Activated gamma-delta T cell treated with anti-CD3 and anti-CD28 coated beads, Interleukin-2, amount 50 U/mL, for 16 hours (primary cell): ENCODE data around the gene CADPS2.

Experiments
- DNase-seq: peaks from one replicate; pipeline ENCODE4 v3.0.0-alpha.2; 2020; ENCODE audit warnings: low read depth

Gene CADPS2

DNA sequence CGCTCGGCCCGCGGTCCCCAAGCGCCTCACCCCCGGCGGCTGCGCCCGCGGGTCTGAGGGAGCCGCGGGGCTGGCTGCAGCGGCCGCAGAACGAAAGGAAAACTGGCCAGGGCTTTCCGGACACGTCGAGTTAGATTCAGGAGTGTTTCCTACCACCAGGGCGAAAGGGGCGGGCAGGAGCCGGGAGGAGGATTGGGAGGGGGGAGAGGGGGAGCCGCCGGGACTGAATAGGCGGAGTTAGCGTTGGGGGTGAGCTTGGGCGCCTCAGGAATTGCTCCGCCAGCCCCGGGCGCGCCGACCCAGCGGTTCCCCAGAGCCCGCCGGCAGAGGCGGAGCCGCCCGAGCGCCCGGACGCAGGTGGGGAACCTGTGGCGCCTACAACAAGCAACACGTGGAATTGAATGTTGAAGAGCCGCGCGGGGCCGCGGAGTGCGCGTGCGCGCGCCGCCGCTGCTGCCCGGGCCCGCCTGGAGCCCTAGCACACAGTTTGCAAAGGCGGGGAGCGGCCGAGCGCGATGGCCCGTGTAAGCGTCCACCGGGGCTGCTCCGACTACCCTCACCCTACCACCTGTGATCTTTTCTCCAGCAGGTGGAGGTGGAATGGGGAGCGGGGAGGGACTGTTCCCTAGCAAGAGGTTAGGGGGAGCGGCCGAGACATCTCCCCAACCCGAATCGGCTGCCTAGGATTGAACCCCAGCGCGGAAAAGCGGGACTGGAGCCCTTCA lies at the start of gene CADPS2:
Gene CADPS2, minus strand, starts transcription at position 104 of the 725 bp plus-strand sequence. CDS start 123 bp downstream, outside the sequence.
- DNase-seq = no peak

DNA sequence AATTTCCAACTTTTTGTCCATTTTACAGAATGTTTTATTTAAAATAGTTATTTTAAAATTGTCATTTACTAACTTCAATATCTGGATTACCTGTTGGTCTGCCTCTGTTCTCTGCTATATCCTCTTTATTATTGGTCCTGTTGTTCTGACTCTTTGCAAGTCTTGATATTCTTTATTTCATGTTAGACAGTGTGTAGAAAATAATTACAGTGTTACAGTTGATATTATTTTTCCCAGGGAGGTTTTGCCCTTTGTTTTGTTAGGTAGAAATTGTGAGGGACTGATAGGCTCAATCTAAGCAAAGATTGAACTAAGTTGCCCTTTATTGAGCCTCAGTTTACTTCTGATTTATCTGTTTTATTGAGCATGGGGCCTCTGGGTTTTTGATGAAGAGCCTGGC lies 49.4 kb upstream of the CADPS2 start:
- no peak for DNase-seq

DNA sequence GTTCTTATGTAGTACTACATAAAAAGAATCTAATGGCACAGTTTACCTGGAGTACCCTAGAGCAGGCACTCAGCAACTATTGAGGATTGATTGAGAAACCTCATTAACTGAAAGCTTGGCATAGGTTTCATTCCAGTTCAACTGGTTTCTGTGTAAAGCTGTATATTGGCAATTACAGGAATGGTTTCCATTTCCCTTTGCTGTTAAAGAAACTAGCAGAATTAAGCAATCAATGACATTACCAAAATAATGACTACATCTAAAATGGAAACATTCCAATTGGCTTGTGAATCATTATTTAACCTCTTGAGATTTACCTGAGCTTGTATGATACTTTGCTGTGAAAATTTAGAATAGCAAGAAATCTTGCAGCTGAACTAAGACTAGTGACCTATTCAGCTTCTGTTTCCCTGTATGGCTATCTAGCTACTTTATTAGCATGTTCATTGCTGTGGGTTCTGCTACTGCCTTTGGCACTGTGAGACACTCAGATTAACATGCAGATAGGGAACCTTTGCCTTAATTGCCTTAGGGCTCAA lies 33.5 kb upstream of the CADPS2 start:
- DNase-seq = no peak

DNA sequence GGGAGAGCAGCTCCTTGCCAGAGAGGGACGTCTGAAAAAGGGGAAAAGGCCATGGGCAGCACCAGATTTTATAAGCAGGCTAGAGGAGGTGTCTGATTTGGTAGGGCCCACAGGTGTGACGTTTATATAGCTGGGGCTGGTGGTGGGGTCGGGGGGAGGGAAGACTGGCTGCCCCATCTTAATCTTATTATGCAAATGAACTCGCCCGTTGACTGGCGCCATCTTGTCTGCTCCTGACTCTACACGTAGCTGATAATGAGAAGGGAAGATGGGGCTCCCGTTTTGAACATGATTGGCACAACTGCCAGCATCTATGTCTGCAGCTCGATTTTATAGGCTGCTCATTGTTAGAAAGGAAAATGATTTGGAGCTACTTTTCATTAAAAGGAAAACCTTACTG lies 28.6 kb upstream of the CADPS2 start:
- no peak for DNase-seq

DNA sequence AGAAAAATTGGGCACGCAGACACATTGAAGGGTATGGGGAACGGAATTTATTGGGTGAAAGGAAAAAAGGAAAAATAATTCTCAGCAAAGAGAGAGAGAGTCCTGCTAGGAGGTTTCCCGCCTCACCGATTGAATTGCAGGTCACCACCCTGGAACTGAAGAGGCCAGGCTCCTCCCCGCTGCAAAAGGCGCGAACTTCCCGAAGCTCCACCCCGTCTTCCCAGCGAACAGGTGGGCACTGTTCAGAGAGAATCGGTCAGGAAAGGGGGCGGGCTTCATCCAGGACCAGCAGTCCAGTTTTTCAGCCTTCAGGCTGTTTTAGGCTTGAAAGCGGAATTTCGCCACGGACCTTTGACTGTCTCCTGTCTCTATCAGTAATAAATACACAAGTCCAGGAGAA lies 27.3 kb upstream of the CADPS2 start:
- no peak for DNase-seq

DNA sequence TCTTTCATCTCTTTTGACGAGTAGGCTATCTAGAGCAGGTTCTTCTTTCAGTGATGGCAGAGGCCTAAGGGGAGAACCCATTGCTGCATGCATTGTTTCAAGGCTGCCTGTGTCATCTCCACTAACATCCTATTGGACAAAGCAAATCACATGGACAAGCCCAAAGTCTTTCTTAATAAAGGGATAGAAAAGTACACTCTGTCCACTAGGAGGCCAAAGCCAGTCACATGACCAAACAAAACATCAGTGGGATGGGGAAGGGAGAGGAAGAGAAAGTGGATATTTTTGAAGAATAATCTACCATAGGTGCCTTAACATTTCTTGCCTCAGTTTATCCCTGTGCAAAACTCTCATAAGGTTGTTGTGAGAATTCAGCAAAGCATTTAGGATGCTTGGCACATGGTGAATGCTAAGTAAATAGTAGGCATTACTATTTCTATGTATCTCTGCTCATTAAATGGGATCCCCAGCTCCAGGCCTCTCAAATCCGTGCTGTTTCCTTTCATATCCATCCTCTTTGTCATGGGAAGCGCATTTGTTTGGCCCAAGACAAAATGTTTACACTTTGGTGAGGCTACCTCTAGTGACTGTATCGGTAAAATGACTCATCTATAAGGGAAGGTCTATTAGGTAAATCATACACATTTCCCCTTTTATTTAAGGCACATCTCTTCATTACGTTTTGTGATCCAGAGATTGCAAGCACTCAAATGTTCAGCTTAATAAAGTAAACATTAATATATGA lies 16.7 kb upstream of the CADPS2 start:
- no peak for DNase-seq

DNA sequence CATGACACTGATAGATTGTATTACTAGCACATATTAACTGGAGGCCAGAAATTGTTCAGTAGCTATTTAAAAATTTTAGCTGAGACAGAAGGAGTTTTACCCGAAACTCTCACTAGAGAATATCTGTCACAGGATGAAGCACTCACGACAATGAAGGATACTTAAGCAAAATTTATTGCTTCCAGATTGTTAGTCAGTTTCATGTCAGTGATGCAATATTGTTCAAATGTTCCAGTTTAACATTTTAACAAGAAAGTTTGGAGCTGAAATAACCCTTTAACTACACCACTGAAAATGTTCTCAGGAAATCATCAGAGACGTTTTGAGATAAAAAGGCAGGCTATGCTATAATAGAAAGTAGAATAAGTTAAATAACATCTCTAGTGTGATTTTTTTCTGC lies 15.0 kb upstream of the CADPS2 start:
- no peak for DNase-seq

DNA sequence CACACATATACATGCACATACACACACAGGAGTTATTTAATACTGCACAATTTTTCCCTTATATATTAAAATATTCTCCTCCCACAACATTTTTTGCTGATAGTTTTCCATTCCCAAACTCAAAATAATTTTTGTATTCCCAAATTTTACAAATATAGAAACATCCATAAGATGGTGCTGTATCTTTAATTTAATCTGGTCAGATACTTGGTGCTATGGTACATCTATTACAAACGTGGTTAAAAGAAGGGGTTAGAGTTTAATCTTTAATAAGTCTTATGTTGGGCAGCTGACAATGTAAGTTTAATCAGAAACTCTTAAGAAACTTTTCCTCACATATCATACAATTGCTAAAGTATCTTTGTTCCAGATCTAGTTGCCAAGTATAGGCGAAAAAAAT lies 10.2 kb upstream of the CADPS2 start:
- no peak for DNase-seq

DNA sequence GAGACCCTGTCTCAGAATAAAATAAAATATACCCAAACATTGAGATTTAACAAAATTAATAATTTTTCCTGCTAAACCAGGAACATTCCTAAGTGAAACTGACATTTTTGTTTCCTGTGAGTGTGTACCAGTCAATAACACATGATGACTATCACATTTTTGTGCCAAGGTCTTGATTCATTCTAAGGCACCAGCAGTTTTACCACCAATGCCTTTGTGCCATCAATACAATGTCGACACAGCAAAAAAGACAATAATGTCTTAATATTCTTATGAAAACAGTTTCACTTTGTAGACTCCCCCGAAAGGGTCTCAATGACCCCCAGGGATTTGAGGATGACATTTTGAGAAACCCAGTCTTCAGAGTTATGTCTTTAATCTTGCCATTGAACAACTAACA lies 7.2 kb upstream of the CADPS2 start:
- DNase-seq = no peak

DNA sequence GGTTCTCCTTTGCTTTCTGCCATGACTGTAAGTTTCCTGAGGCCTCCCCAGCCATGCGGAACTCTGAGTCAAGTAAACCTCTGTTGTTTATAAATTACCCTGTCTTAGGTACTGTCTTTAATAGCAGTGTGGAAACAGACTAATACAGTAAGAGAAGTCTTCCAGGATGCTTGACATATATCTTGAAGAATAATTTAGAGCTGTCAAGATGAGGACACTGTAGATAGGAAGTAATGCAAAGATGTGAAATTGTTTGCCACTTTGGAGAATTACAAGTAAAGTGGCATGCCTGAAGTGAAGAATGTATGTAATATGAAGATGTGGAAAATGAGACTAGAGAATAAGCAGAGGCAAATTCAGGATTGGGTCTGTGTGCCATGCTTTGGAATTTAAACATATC lies 2.9 kb upstream of the CADPS2 start:
- DNase-seq = no peak

DNA sequence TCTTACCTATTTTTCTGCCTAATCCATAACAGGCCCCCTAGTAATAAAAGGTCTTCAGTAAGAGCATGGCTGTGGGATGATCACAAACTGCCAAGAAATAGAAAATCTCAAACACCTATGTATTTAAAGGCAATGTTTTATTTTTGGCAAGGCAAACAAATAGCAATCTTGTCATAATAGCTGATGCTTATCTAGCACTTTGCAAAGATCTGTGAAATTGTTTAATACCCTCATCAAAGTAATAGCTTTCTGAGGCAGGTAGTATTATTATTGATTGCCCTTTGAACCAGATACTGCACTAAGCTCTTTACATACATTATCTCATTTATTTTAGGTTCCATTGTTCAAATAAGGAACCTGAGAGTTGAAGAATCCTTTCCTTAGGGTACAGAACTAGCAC lies 1.6 kb upstream of the CADPS2 start:
- no peak for DNase-seq

DNA sequence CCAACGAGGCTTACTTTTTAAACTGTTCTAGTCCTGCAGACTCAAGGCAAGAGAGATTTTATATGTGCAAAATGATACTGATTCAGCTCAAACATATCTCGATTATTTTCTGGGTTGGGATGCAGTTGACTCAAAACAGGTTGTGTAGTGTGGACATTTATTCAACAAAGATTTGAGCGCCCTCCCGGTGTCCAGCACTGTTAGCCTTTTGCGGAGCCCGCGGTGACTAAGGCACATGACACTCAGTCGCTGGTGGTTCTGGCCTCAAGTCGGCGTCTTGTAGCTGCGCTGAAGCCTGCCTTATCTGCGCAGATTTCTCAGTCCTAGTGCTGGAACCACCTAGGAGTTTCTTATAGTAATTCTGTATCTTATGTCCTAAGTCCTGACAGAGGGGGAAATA lies 938 bp upstream of the CADPS2 start:
- no peak for DNase-seq

DNA sequence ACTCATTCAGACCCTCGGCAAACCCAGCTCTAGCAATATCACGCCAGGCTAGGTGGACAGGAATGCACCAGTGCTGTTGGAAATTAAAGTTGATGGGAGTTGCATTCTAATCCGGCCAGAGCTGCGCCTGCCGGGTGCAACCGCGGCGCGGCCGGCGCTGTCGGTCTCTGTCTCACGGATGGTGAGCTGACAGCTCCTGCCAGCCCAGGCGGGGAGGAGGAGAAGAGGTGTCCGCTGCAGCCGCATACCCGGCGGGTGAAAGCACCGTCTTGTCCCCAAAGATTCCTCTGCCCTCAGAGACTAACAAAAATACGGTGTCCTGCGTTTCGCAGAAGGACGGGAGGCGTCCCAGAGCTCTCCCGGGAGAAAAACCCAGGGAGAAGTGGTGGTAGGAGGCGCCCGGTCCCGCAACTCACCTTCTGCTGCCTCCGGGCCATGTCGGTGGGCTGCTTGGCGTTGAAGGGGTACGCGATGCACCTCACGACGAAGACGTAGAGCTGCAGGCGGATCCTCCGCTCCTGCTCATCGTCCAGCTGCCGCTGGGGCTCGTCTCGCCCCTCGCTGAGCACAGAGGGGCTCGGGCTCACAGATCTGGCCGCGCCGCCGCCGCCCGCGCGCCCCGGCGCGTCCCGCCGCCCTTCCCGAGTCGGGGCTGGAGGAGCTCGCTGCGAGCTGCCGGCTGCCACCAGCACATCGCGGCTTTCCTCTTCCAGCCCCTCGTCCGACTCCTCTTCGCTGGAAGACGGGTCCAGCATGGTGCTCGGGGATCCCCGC lies 490 bp downstream of the CADPS2 start:
- no peak for DNase-seq

DNA sequence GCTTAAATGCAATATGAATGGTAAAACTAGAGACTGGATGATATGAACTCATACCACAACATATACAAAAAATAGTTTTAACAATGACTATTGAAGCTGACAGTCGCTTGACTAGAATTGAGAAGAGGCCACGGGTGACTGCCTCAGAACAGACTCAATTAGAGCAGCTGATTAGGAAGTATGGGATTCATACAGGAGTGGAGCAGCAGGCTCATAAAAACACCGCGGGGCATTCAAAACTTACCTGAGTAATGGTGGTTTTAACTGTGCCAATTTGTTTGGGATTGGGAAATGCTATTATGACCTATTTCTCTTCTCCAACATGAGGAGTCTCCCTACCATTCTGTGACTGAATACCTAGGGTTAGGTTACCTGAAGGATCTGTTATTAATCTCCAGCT lies 2.1 kb downstream of the CADPS2 start:
- no peak for DNase-seq

DNA sequence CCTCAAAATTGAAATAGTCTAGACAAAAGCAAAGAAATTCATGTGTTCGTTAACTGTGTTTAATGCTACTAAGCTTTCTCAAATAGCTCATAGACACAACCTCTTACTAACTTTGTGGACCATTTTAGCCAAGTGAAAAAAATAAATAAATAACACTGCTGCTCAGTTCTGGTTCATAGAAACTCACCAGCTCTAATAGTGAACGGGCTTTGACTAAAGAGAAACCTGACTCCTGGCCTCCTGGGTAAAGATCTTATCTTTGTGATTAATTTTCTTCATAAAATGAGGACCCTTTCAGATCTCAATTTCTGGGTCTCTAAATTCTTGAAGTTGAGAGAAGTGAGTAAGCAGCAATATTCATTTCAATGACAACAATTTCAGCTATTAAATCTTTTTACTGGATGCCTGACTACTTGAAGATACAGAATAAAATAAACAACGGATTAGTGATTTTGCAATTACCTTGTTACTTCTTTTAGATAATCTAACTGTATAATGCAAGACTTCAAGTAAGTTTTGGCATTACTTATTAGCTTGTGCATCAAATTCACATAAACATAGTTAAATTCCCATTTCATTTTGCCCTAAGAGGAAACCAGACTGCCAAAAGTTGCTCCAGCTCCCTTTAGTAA lies 3.1 kb downstream of the CADPS2 start:
- no peak for DNase-seq

DNA sequence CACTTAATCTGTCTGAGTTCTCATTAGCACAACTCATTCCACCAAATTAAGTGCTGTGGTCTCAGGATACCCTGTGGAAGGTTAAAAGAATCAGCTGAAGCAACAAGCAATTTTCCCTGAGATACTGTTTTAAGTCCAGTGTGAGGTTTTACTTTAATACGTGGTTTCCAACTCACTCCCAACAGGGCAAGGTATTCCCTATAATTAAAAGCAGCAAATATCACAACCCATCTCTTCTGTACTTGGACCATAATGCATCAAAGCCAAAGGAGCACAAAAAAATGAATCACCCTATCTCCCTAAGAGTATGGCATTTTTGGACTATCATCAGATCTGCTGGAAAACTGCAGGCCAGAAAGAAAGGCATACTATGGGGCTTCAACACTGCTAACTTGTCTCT lies 4.9 kb downstream of the CADPS2 start:
- DNase-seq = no peak

DNA sequence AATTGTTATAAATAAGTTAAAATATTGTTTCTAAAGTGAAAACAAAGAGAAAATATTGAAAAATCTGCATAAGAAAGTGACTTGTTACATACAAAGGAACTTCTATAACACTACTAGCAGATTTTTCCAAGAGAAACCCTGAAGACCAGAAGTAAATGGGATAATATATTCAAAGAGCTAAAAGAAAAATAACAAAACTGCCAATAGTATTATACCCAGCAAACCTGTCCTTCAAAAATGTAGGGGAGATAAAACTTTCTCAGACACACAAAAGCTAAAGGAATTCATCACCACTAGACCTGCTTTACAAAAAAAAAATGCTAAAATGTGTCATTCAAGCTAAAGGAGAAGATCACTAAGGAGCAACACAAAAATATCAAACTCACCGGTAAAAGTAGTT lies 17.0 kb downstream of the CADPS2 start:
- DNase-seq = no peak

DNA sequence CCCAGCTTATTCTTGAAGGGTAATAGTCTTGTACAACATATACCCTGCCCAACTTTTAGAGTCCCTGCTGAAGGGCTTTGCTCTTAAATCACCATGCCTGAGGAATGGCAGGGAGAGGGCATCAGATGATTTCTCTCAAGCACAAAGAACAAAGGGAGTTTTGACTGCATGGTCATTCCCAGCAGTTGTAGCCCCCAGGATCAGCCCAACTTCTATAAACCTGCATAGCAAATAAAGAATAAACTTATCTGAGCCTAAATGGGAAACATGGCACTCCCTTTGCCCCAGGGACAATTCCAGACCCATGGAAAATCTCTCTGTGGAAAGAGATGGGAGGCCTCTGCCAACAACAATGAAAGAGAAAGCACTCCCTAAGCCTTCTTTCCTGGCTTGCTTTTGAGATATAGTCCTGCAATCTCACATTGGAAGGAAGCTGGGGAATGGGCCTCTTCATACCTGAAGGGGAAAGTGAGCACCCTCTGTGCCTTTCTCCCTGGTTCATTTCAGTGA lies 18.7 kb downstream of the CADPS2 start:
- DNase-seq = no peak

DNA sequence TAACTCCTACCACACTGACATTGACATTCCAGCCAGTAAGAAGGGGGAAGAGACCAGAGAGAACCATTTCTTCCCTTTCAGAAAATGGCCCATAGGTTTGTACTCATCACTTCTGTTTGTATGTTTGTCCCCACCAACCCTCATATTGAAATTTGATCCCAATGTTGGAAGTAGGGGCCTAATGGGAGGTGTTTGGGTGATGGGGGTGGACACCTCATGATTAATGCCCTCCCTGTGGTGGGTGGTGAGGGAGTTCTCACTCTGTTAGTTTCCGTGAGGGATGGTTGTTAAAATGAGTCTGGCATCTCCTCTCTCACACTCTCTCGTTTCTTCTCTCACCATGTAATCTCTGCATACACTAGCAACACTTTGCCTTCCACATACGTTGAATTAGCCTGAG lies 21.4 kb downstream of the CADPS2 start:
- DNase-seq = no peak

DNA sequence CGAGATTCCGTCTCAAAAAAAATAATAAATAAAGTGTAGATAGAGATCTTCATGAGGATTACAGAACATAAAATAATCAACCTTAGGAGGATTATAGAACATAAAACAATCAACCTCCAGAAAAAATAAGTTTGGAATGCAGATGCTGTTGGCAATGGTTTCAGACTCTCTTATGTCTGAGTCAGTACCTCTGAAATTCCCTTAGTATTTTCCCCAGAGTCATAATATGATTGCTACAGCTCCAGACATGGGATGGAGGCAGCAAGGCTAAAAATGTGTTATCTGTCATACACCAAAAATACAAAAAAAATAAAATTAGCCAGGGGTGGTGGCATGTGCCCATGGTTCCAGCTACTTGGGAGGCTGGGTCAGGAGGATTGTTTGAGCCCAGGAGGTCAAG lies 22.2 kb downstream of the CADPS2 start:
- no peak for DNase-seq

DNA sequence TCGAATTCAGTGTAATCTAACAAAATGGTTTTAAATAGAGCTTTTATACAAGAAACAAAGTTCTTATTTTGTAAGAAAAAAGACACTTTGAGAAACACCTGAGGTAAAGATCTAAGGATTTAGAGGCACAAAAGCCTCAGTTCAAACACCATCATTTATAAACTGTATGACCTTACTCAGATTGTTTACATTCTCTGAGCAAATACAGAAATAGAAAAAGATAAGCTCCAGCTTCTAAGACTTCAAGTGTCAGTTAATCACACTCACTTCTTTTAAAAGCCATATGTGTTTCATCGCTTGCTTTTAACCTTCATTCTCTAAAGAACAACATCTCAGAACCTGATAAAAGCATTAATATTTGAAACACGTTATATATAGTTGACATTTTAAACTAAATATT lies 27.9 kb downstream of the CADPS2 start:
- no peak for DNase-seq

DNA sequence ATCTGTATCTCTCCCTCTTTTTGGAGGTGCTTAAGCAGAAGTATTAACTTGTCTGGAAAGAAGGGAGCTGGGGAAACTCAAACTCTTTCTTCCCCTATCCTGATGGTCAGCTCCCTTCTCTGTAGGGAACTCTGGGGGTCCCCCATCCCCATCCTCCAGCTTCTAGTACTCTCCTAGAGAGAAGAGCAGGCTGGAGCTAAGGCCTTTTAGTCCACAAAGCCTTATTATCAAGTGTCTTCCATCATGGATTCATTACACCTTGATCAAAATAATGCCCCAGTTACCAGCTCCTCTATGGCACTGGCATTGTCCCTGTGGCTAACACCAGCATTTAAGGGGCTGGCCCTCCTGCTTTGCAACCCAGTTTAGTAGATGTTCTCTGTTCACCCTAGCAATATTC lies 35.7 kb downstream of the CADPS2 start:
- DNase-seq = no peak
